HG03432 (cell line): ENCODE results near the gene THADA.

Experiments used
- ATAC-seq: cut with Tn5 transposase; IDR thresholded peaks from one replicate; pipeline ENCODE4 v1.9.1; 2021; ENCODE audit warnings: mild to moderate bottlenecking, moderate library complexity; ENCODE audit not compliant: unreplicated experiment

THADA gene

GRCh38 chr2:43259512-43259911 is 336.3 kb downstream of the THADA start:
- no peak for ATAC-seq

- no peak for ATAC-seq
These were observed 337.2 kb downstream of the THADA start for GRCh38 chr2:43258547-43259156.

- ATAC-seq = no peak
These were observed 340.4 kb downstream of the THADA start for GRCh38 chr2:43255296-43255910.

GRCh38 chr2:43254331-43254730 is 341.5 kb downstream of the THADA start:
- ATAC-seq = no peak

GRCh38 chr2:43251171-43251731 is 344.6 kb downstream of the THADA start:
- ATAC-seq = no peak

- ATAC-seq = no peak
These were observed 345.8 kb downstream of the THADA start for GRCh38 chr2:43250015-43250414.

- no peak for ATAC-seq
These were observed 347.2 kb downstream of the THADA start for GRCh38 chr2:43248621-43249020.

GRCh38 chr2:43246641-43247040 is 349.2 kb downstream of the THADA start:
- ATAC-seq = no peak

GRCh38 chr2:43241558-43241957 is 354.3 kb downstream of the THADA start:
- ATAC-seq = no peak

GRCh38 chr2:43240766-43241150 is 355.1 kb downstream of the THADA start:
- ATAC-seq = peak; percentile 24

- peak; percentile 55 for ATAC-seq
These were observed 355.7 kb downstream of the THADA start for GRCh38 chr2:43239981-43240765.

GRCh38 chr2:43238813-43239212 is 357.0 kb downstream of the THADA start:
- ATAC-seq = no peak

- ATAC-seq = no peak
These were observed 357.7 kb downstream of the THADA start for GRCh38 chr2:43238176-43238575.

- ATAC-seq = no peak
These were observed 362.3 kb downstream of the THADA start for GRCh38 chr2:43233218-43234212.

GRCh38 chr2:43230951-43231827 is 364.6 kb downstream of the THADA start:
- ATAC-seq = no peak

GRCh38 chr2:43230351-43230885 is 365.4 kb downstream of the THADA start:
- no peak for ATAC-seq

GRCh38 chr2:43228756-43229659 is 366.8 kb downstream of the THADA start:
- ATAC-seq = no peak

GRCh38 chr2:43228321-43228751 is 367.5 kb downstream of the THADA start:
- no peak for ATAC-seq
